ENCODE data around the gene CAMK2D.

DNA sequence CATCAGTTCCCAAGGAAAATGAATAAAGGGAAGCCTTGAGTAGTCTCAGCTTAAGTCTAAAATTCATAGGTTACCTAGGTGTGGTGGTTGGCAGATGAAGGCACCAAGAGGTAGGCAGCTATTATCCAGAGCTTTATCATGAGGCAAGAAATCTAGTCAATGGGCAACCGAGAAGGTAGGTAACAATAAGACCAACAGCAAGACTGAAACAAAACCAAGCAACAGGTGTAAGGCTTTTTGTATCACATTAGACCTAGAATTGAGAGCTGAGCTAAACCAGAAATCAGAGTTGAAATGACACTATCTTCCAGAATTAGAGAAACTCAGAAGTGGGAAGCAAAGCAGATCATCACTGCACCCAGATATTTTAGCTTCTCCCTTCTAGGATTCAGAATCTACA, 117.1 kb downstream of the CAMK2D start:
- TF ChIP-seq, protein P1, sequence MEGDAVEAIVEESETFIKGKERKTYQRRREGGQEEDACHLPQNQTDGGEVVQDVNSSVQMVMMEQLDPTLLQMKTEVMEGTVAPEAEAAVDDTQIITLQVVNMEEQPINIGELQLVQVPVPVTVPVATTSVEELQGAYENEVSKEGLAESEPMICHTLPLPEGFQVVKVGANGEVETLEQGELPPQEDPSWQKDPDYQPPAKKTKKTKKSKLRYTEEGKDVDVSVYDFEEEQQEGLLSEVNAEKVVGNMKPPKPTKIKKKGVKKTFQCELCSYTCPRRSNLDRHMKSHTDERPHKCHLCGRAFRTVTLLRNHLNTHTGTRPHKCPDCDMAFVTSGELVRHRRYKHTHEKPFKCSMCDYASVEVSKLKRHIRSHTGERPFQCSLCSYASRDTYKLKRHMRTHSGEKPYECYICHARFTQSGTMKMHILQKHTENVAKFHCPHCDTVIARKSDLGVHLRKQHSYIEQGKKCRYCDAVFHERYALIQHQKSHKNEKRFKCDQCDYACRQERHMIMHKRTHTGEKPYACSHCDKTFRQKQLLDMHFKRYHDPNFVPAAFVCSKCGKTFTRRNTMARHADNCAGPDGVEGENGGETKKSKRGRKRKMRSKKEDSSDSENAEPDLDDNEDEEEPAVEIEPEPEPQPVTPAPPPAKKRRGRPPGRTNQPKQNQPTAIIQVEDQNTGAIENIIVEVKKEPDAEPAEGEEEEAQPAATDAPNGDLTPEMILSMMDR (conservative IDR thresholded peaks at IDR 0.05) = no peak
- no peak for TF ChIP-seq ZFX (IDR thresholded peaks at IDR 0.05)

Data from C4-2B (cell line).